Uterus (tissue), 2 donors: ENCODE measurements around the gene IFT20.

Experiments used
- CTCF ChIP-seq, 4 experiments: fragments of 200-600 bp in 2 of 4; fragments of 450-650 bp in 2 of 4; sonication (generic) in 2 of 4; IDR thresholded peaks; one replicate each; pipeline ENCODE4 v1.5.1; 2016 to 2019; ENCODE audit warnings: antibody characterized with exemption in 4 of 4, mild to moderate bottlenecking in 2 of 4, moderate library complexity in 1 of 4
- POLR2A ChIP-seq, 2 donors: fragments of 450-650 bp; IDR thresholded peaks; one replicate each; pipeline ENCODE4 v1.6.1; 2016; ENCODE audit warnings: antibody characterized with exemption in 2 of 2, mild to moderate bottlenecking in 1 of 2, moderate library complexity in 1 of 2

GRCh38 chr17:28285965-28286364 lies 49.3 kb downstream of the IFT20 start:
- TF ChIP-seq CTCF (IDR thresholded peaks at IDR 0.05), result no peak
- TF ChIP-seq POLR2A (IDR thresholded peaks at IDR 0.05), result no peak
